GM18505 (cell line): Measurements from ENCODE around the gene GAS1.

Experiments
- ATAC-seq: cut with Tn5 transposase; IDR thresholded peaks from one replicate; pipeline ENCODE4 v1.9.1; 2021; ENCODE audit not compliant: unreplicated experiment
- POLR2A ChIP-seq: IDR thresholded peaks from 4 replicates; pipeline ENCODE4 v1.6.1; 2011; ENCODE audit warnings: borderline replicate concordance; ENCODE audit not compliant: insufficient read depth, insufficient read length; ENCODE audit errors: extremely low read depth

GAS1 gene

DNA sequence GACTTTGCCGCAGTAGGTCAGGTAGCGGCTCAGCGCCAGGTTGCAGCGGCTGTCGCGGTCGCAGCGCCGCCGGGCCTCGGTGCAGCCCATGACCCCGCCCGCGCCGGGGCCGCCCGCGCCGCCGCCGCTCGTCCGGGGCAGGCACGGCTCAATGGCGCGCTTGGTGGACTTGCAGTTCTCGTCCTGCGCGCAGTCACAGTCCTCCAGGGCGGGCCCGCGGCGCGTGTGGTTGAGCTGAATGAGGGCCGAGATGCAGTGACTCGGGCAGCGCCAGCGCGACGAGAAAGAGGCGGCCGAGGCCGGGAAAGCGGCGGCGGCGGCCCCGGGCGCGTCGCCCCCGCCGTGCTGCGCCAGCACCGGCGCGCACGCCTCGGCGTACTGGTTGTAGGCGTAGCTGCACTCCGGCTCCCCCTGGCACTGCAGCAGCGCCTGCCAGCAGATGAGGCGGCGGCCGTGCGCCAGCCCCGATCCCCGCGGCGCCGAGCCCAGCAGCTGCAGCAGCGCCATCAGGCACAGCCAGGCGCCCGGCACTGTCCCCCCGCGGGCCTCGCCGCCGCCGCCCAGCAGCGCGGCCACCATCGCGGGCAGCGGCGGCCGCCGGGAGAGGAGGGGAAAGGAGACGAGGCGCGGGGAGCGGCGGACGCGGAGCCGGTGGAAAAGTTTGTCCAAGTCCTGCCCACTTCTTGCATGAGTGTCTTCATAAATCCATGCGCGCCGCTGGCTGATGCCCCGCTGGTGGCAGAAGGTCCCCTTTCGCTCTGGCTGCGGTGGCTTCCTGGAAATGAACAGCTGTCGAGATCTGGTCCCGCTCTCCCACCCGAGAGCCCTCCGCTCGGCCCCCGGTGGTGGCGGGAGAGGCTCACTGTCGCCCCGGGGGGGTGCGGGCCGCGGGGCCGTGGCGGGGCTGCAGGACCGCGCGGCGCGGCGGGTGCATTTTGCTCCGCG lies 833 bp downstream of the GAS1 start:
- peak; percentile 53 for ATAC-seq
- TF ChIP-seq POLR2A: no peak

DNA sequence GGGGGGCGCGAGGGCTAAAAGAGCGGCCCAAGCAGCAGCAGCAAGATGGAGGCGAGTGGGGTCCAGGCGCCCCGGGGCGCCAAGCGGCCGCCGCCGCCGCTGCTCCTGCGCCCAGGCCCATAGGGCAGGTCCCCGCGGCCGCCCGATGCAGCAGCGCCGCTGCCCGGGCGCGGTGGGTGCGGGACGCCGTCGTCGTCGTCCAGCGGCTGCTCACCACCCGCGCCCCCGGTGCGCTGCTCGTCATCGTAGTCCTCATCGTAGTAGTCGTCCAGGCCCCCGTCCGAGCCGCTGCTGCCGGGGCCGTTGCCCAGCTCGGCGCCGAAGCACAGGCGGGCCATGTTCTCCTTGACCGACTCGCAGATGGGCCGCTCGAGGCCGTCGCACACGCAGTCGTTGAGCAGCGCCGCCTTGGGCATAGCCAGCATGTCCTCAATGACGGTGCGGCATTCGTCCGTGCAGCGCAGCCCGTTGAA lies 1.5 kb downstream of the GAS1 start:
- TF ChIP-seq POLR2A: no peak
- no peak for ATAC-seq

DNA sequence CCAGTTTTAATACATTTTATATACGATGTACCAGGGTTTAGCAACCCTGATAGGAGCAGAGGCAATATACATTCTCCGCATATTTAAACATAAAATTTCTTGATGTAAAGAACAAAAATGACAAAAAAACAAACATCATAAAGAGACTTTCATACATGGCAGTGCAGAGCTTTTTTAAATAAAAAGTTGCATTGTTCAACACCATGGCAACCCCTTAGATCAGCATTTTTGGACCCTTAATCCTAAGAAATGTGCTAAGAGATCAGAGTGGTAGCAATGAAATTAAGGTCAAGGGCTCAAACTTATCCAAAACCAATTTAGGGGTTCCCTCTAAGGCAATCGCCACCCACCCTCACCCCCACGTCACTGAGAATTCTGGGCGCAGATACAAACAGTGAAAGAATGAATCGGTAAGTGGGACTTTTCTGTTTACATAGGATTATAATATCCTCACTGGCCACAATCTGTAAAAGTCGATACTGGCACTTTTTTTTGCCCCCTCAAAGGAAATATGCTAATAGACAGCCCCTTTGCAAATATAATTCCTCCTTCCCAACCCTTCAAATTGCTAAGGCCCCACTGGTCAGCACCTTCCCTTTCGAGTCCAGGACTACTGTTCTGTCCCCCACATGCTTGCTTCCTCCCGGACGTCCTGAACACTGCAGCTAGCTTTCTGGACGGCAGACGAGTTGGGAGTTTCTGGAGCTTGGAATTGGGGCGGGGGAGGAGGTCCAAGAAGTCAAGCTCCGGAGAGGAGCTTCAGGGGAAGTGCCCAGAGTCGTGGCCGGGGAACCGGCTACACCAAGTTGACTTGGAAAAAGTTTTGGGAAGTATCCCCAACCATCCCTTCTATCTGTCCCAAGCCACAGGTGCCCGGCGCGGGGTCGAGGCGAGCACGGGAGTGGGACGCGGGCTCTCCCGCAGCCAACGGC lies 2.2 kb downstream of the GAS1 start:
- no peak for ATAC-seq
- TF ChIP-seq POLR2A: no peak

DNA sequence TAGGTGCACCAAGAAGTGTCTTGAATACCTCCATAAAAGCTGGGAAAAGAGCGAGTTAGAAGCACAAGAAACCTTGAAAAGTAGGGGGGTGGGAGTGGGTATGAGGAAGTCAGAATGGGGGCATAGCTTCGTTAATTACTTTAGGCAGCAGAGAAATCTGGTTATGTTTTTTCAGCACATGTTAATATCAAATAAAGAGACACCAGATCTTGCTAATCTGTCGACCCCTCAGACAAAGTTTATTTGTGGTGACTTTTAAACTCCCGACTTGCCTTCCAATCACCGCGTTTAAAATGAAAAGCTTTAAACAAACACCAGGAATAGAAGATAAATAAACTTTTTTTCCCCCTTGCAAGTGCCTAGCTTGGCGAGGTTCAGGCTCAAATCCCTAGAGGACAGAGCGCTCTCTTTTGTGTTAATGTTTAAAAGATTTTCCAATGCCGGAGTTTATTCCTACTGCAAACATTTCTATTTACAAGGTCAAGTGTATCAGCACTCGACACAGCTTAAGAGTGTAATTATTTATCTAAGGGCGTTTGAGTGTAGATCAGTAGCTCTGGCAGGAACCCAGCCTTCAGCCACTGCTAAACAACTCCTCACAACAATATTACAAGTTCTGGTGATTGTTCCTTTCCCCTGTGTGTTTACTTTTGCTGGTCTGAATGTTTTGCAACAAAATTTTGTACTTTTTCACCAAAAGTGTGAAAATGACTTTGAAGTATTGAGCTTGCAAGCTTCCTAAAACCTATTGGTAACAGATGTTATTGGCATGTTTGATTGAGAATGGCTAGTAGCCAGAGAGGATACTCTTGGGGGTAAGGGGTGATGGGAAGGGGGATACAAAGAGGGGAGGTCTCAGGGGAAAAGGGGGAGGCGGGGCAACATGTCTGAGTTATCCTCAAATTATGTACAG lies 3.8 kb downstream of the GAS1 start:
- ATAC-seq: no peak
- no peak for TF ChIP-seq POLR2A

DNA sequence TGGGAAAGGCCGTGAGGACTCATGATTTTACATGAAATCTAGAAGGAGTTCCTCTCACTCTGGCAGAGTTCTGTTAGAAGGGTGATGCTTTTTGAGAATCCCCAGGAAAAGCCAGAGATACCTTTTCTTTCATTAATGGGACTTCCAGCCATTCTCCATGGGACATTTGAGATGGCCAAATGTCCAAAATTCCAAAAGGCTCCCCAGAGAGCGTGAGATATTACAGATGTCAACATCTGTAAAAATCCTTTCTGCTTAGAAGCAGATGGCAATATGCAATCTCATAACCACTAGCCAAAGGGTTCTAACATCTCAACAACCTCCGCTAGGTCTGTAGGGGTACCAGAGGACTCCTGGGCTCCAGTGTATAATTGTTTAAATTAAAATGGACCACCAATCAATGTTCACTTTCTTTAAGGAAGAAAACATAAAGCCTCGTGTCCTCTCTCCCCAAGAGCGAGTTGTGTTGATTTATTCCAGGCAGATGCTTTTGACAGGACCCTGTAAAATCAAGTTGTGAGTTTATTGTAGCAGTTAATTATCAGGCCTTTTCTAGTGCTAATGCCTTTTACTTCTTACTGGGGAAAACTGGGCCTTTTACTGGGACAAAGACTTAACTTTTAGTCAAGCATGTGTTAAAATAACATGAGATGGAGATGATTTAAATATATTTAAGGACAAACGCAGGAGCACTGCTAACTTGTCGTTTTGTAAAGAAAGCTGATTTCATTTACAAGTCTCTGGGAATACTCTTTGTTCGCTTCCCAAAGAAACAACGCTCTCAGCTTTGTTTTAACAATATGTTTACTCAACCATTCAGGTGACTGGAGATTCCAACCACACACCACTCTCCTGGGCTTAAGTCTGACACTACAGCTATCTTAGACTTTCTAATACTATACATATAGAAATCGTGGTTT lies 4.8 kb downstream of the GAS1 start:
- TF ChIP-seq POLR2A: no peak
- no peak for ATAC-seq

DNA sequence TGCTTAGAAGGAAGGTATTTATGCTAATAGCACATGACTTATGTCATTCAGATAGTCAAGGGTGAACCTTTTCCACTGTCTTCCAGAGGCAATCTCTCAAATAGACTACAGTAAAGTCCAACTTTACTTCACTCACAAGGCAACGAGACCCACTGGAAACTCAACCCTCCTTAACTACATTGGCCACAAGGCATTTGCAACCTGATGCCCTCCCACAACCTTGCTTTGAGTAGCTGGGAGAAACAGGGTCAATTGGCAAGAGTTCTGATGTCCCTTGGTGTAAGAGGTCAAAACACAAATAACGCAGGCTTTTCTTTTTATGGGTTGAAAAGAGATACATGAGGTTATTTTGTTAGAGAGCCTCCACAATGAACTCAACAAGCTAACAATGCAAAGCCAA lies 6.1 kb downstream of the GAS1 start:
- ATAC-seq: no peak
- no peak for TF ChIP-seq POLR2A

DNA sequence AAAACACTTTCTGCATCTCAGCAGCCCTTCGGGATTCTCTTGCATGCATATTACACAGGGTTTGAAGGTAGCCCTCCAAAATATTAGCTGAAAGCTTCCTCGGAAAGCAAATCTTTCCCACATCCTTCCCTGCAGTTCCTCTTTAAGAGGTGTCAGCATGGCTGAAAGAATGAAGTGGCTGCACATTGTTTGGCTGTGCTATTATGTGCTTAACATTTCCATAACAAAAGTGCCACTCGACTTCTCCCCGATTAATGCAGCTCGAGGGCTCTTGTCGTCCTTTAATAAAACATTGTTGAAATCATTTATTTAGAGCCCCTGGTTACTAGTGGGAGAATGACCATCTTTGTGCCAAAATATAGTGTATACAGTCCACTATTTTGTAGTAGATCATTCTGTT lies 6.5 kb downstream of the GAS1 start:
- TF ChIP-seq POLR2A: no peak
- ATAC-seq: no peak

DNA sequence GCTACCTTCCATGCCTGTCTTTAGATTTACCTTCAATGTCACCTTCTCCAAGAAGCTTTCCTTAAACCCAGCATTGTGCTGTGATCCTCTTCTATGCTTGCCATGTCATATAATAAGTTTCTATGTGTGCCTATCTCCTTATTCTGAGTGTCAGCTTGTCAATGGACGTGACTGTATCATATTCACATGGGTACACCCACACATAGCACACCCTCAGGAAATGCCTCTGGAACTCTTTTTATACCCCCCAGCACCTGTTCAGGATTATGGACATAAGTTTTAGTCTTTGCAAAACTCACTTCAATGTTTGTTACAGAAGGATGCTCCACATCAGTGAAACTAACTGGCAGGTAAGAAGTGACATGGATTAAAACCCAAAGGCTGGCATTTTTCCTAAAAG lies 7.4 kb downstream of the GAS1 start:
- no peak for TF ChIP-seq POLR2A
- ATAC-seq: no peak

DNA sequence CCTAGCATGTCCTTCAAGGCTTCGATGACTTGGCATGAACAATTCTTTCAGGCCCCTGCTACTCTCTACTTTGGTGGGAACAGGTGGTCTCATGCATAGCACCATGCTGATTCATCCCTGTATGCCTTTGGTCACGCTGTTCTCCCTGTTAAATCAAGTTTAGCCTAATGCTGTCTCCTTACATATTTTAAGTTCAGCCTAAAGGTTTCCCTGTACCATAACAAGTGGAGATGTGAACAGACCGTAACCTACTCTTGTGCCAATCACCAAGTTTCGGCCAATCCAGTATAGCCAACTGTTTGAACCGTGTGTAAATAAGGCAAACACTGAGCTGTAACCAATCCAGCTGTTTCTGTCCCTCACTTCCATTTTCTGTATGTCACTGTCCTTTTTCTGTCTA lies 8.0 kb downstream of the GAS1 start:
- ATAC-seq: no peak
- no peak for TF ChIP-seq POLR2A

DNA sequence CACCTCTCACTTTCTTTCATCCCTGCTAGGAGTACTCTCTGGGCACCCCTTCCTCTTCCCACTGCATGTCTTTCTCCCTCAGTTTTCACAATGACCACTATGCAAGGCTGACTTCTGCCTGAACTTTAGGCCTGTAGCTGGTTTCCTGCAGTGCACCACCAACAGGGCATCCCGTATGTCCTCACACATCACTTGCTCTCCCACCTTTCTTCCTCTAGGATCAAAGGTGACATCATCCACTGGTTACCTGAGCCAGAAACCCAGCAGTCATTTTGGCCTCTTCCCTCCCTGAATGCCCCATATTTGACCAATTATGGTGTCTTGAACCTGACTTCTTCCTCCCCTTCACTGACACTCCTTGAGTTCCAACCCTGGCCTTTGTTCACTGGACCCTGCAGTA lies 8.5 kb downstream of the GAS1 start:
- TF ChIP-seq POLR2A: no peak
- no peak for ATAC-seq

DNA sequence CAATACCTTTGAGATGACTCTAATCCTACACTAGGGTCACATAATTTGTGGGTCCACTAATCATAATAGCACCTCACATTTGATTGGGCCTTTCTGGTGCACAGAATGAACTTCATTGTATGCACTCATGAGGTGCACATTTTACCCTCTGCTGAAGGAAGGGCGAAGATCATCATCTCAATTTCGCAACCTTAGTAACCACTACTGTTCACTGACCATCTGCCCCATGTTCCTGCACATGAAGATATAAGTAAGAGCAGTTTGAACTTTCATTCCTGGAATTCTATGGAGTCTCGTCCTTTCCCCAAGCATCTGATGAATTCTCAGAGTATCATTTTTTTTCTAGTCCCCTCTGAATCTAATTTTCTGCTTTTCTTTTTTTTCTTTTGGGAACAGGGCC lies 21.2 kb downstream of the GAS1 start:
- no peak for ATAC-seq
- TF ChIP-seq POLR2A: no peak

DNA sequence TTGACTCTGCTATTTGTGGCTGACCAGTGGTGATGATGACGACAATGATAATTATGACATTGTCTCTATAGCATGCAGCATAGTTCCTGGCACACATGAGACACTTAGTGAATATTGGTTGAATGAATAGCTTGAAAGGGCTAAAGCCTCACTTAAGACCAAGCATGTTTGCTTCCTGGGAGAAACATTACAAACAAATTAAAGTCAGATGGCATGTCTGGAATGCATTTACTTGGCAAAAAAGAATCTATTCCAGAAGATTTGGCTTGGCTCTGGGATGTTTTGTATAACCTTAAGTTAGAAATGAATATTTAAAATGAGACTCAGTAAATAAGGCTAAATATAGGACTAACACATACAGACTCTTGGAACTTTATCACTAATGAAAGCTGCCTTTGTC lies 21.6 kb downstream of the GAS1 start:
- no peak for TF ChIP-seq POLR2A
- ATAC-seq: no peak
